Panc1 (cell line): Measurements from ENCODE around the gene VTI1A. TPM values are rescaled to one million over a fixed set of nuclear protein-coding genes. Genes with fewer than 3 reads are reported as not detected.

ENCODE experiments used
- ATAC-seq: fragments of 200-7000 bp; cut with Tn5 transposase; 2 replicates; pipeline ENCODE4 v1.9.1; 2020; ENCODE audit warnings: mild to moderate bottlenecking, moderate library complexity
- BruUV-seq: library from RNA; stranded (reverse); fragments of 400-500 nt; replicated peaks from 2 replicates; lab custom pipeline; 2021; lab: Mats Ljungman, UMichigan
- CTCF ChIA-PET: fragments of 300-600 bp; sonication (Branson Sonifier 250); formaldehyde crosslinking; loops from one replicate; lab custom pipeline; 2022; ENCODE audit warnings: antibody characterized with exemption; lab: Charles Lee
- POLR2A ChIA-PET: fragments of 300-600 bp; sonication (Branson Sonifier 250); formaldehyde crosslinking; loops from one replicate; lab custom pipeline; 2022; ENCODE audit warnings: antibody characterized with exemption; lab: Charles Lee
- DNase-seq: peaks from one replicate; pipeline ENCODE4 v3.0.0-alpha.2; 2010; ENCODE audit warnings: low read depth, low spot score
- H3K27ac ChIP-seq: 2 replicates; pipeline ENCODE4 v1.5.1; 2011; ENCODE audit warnings: mild to moderate bottlenecking, low read length, inconsistent platforms
- H3K27me3 ChIP-seq: fragments of 200-500 bp; sonication (Bioruptor generic); 2 replicates; pipeline ENCODE4 v1.6.0; 2014; ENCODE audit warnings: low read length, inconsistent platforms; ENCODE audit not compliant: control insufficient read depth, insufficient read depth
- H3K36me3 ChIP-seq: fragments of 200-500 bp; sonication (Bioruptor generic); 2 replicates; pipeline ENCODE4 v1.5.1; 2014; ENCODE audit warnings: inconsistent platforms, mild to moderate bottlenecking, low read length, moderate library complexity; ENCODE audit not compliant: control insufficient read depth, insufficient read depth
- H3K4me1 ChIP-seq: 2 replicates; pipeline ENCODE4 v1.5.1; 2011; ENCODE audit warnings: inconsistent platforms, mild to moderate bottlenecking, low read length, moderate library complexity; ENCODE audit not compliant: control insufficient read depth, insufficient read depth
- H3K4me3 ChIP-seq, 2 experiments: 2 replicates each; pipeline ENCODE4 v1.5.1; 2011 to 2012; ENCODE audit warnings: low read depth in 2 of 2, low read length in 2 of 2, mild to moderate bottlenecking in 2 of 2, inconsistent platforms in 1 of 2, moderate library complexity in 1 of 2
- H3K9me3 ChIP-seq: fragments of 200-500 bp; sonication (Bioruptor generic); 2 replicates; pipeline ENCODE4 v1.5.1; 2014; ENCODE audit warnings: low read depth, mild to moderate bottlenecking, inconsistent platforms, low read length, moderate library complexity; ENCODE audit not compliant: control insufficient read depth, insufficient read depth
- POLR2AphosphoS5 ChIP-seq: IDR thresholded peaks from 2 replicates; pipeline ENCODE4 v1.6.1; 2012; ENCODE audit warnings: mild to moderate bottlenecking, low read depth, low read length, moderate library complexity
- SIN3A ChIP-seq: IDR thresholded peaks from 2 replicates; pipeline ENCODE4 v1.6.1; 2012; ENCODE audit warnings: low read depth, mild to moderate bottlenecking, low read length, moderate library complexity, borderline replicate concordance; ENCODE audit not compliant: insufficient read depth
- TCF7L2 ChIP-seq: IDR thresholded peaks from 2 replicates; pipeline ENCODE4 v1.6.1; 2011; ENCODE audit warnings: mild to moderate bottlenecking, low read depth, low read length, inconsistent platforms
- in situ Hi-C: cut with HindIII; loops from 2 replicates; pipeline ENCODE4 v1.10.0; 2016; ENCODE audit warnings: low sequenced_read_pairs, low pct_unique_long_range_greater_than_20kb
- intact Hi-C: fragments of 100-400 bp; cut with micrococcal nuclease; formaldehyde crosslinking; loops from one replicate; pipeline ENCODE4 v1.10.0; 2022; ENCODE audit not compliant: unreplicated experiment
- total RNA-seq: library from RNA; stranded (reverse); gene quantifications from one replicate; pipeline ENCODE4 v1.2.1, GENCODE V29; 2021; ENCODE audit not compliant: unreplicated experiment
- TF ChIP-seq, protein P1 (sequence below), 2 experiments: IDR thresholded peaks; 2 replicates each; pipeline ENCODE4 v1.6.1; 2011 to 2012; ENCODE audit warnings: low read depth in 2 of 2, control low read depth in 1 of 2, low read length in 1 of 2, mild to moderate bottlenecking in 1 of 2, moderate library complexity in 1 of 2; ENCODE audit not compliant: insufficient read depth in 1 of 2
- TF ChIP-seq, protein P2 (sequence below): fragments of 450-650 bp; IDR thresholded peaks from 2 replicates; pipeline ENCODE4 v1.5.1; 2017; ENCODE audit warnings: mild to moderate bottlenecking

The VTI1A gene
- total RNA-seq, 1 experiment from 2014 or later = 36.3 TPM

DNA sequence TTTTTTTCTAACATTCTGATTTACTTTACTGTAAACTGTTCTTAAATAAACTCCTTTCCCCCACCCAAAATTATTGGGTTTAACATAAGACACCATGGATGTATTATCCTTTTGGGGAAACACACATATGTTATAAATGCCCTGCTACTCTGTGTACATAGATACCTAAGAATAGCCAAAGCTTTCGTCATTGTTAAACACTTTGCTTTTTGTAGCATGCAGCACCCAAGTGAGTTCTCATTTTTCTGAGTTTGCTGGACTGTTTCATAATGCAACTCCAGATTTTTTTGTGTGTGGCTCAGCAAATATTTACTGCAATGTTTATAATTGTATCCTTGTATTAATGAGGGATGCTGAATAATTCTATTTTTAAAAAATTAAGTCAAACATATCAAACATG lies 86.9 kb downstream of the VTI1A start:
- no peak overlapping the region for H3K4me3 ChIP-seq
- no peak for DNase-seq
- CTCF ChIA-PET = no interaction called here
- TF ChIP-seq POLR2AphosphoS5 (no peak), TCF7L2 (no peak), SIN3A (no peak)
- TF ChIP-seq, protein P1, sequence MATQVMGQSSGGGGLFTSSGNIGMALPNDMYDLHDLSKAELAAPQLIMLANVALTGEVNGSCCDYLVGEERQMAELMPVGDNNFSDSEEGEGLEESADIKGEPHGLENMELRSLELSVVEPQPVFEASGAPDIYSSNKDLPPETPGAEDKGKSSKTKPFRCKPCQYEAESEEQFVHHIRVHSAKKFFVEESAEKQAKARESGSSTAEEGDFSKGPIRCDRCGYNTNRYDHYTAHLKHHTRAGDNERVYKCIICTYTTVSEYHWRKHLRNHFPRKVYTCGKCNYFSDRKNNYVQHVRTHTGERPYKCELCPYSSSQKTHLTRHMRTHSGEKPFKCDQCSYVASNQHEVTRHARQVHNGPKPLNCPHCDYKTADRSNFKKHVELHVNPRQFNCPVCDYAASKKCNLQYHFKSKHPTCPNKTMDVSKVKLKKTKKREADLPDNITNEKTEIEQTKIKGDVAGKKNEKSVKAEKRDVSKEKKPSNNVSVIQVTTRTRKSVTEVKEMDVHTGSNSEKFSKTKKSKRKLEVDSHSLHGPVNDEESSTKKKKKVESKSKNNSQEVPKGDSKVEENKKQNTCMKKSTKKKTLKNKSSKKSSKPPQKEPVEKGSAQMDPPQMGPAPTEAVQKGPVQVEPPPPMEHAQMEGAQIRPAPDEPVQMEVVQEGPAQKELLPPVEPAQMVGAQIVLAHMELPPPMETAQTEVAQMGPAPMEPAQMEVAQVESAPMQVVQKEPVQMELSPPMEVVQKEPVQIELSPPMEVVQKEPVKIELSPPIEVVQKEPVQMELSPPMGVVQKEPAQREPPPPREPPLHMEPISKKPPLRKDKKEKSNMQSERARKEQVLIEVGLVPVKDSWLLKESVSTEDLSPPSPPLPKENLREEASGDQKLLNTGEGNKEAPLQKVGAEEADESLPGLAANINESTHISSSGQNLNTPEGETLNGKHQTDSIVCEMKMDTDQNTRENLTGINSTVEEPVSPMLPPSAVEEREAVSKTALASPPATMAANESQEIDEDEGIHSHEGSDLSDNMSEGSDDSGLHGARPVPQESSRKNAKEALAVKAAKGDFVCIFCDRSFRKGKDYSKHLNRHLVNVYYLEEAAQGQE (IDR thresholded peaks at IDR 0.05; ENCODE audit: insufficient read depth in 1 of 2, low read depth in 2 of 2, low read length in 1 of 2) = no peak
- TF ChIP-seq, protein P2, sequence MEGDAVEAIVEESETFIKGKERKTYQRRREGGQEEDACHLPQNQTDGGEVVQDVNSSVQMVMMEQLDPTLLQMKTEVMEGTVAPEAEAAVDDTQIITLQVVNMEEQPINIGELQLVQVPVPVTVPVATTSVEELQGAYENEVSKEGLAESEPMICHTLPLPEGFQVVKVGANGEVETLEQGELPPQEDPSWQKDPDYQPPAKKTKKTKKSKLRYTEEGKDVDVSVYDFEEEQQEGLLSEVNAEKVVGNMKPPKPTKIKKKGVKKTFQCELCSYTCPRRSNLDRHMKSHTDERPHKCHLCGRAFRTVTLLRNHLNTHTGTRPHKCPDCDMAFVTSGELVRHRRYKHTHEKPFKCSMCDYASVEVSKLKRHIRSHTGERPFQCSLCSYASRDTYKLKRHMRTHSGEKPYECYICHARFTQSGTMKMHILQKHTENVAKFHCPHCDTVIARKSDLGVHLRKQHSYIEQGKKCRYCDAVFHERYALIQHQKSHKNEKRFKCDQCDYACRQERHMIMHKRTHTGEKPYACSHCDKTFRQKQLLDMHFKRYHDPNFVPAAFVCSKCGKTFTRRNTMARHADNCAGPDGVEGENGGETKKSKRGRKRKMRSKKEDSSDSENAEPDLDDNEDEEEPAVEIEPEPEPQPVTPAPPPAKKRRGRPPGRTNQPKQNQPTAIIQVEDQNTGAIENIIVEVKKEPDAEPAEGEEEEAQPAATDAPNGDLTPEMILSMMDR = no peak
- no peaks in the 10 kb centered on the region for H3K27me3 ChIP-seq
- BruUV-seq = no TSS peak
- no peak for ATAC-seq
- in situ Hi-C loops = no loop called here
- H3K36me3 ChIP-seq = no peaks in the 10 kb centered on the region; the same call in 1 of the 2 replicates
- H3K4me1 ChIP-seq = peaks cover 6% of the 10 kb centered on the region; the same call in 1 of the 2 replicates
- intact Hi-C loops = no loop called here
- H3K9me3 ChIP-seq = no peaks in the 10 kb centered on the region
- H3K27ac ChIP-seq = no peak overlapping the region
- POLR2A ChIA-PET = no interaction called here

DNA sequence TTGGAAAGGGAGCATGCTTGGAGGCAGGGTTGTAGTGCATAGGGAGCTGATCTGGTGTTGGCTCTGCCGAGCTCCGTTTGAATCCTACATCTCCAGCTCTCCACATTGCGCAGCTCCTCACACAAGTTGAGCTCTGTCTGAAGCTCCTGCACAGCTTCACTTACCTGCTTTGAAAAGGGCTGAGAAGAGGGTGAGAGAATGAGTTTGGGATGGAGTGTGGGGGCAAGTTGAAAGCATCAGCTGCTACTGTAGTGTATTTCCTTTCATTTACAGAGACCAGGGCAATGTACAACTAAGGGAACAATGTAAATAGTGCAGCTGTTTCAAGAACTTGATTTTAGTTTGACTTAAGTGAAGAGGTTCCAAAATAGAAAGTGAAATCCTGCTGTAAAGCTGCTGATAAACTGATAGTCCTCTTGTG lies 88.5 kb downstream of the VTI1A start:
- POLR2A ChIA-PET = no interaction called here
- H3K27me3 ChIP-seq = no peaks in the 10 kb centered on the region
- H3K27ac ChIP-seq = no peak overlapping the region
- H3K36me3 ChIP-seq = no peaks in the 10 kb centered on the region; the same call in 1 of the 2 replicates
- 0 out of 2 replicates have a peak, but pooled peaks have one; percentile 26 for ATAC-seq
- no peaks in the 10 kb centered on the region for H3K9me3 ChIP-seq
- peaks cover 6% of the 10 kb centered on the region; the same call in 1 of the 2 replicates for H3K4me1 ChIP-seq
- intact Hi-C loops = no loop called here
- in situ Hi-C loops = no loop called here
- no peak for DNase-seq
- CTCF ChIA-PET = no interaction called here
- no peak overlapping the region for H3K4me3 ChIP-seq
- TF ChIP-seq TCF7L2 = no peak
- TF ChIP-seq, protein P1 (IDR thresholded peaks at IDR 0.05; ENCODE audit: insufficient read depth in 1 of 2, low read depth in 2 of 2, low read length in 1 of 2) = no peak
- no peak for TF ChIP-seq SIN3A
- TF ChIP-seq, protein P2 = no peak
- TF ChIP-seq POLR2AphosphoS5 = no peak
- BruUV-seq = no TSS peak
